GM10266 (cell line): ENCODE measurements around the gene WDR76.
"Not testable (repeated sequence)": the region's sequence is repeated elsewhere in the genome, so short reads cannot be mapped to it uniquely, and the experiment has no call there.

Experiments
- DNase-seq: peaks from one replicate; pipeline ENCODE4 v3.0.0; 2012; ENCODE audit errors: extremely low spot score
- CTCF ChIP-seq: IDR thresholded peaks from 2 replicates; pipeline ENCODE4 v1.5.1; 2012; ENCODE audit warnings: mild to moderate bottlenecking, low read depth; ENCODE audit not compliant: control insufficient read depth, insufficient read depth; ENCODE audit errors: missing control alignments

WDR76 gene

GRCh38 chr15:43854801-43855200, 28.0 kb downstream of the WDR76 start:
- no peak for TF ChIP-seq CTCF
- DNase-seq = no peak

- no peak for DNase-seq
These were observed 32.7 kb downstream of the WDR76 start for GRCh38 chr15:43859546-43859945.

GRCh38 chr15:43866636-43867035, 39.8 kb downstream of the WDR76 start:
- DNase-seq = not testable (repeated sequence)

More at GRCh38 chr15:43859546-43859945, 32.7 kb downstream of the WDR76 start:
- TF ChIP-seq CTCF = no peak

GRCh38 chr15:43867096-43867495, 40.3 kb downstream of the WDR76 start:
- no peak for DNase-seq
- TF ChIP-seq CTCF = no peak

DNA sequence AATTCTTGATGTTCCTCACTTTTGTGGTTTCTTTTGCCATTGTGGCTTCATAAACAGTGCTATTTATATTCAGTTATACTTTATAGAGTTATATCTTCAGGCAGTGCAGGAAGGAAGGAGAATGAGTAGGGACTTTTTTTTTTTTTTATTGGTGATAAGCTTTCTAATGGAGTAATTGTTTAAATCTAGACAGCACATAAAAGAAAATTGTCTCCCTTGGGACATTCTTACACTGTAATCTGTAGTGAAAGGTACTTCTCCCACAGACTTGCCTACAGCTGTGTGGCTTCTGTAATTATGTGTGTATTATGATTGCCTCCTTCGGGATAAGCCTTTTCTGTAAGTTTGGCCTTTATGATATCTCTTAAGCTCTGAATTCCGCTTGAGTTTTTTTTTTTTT, 41.6 kb downstream of the WDR76 start:
- no peak for DNase-seq
- no peak for TF ChIP-seq CTCF

DNA sequence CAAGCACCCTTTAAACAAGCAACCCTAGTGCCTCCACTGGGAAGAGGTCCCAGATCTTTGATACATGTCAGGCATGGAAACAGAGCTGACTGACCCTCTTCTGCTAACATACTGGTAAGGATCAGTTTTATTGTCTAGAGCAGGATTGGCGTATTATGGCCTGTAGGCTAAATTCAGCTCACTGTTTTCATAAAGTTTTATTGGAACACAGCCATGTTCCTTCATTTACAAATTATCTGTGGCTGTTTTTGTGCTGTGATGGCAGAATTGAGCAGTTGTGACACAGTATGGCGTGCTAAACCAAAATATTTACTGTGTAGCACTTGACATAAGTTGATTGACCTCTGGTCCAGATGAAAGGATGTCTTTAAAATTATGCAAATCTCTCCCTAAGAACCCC, 45.0 kb downstream of the WDR76 start:
- no peak for DNase-seq
- TF ChIP-seq CTCF = no peak

- DNase-seq = peak; percentile 26
- TF ChIP-seq CTCF = peak; percentile 45
These were observed 45.7 kb downstream of the WDR76 start for GRCh38 chr15:43872416-43873020.

GRCh38 chr15:43873651-43874050, 46.8 kb downstream of the WDR76 start:
- no peak for DNase-seq
- TF ChIP-seq CTCF = no peak
